GM12891 (cell line): Measurements from ENCODE around the gene C10orf95.

ENCODE experiments used
- POLR2A ChIP-seq: IDR thresholded peaks from 2 replicates; pipeline ENCODE4 v1.6.1; 2011; ENCODE audit warnings: low read depth, low read length, control low read depth
- POLR2AphosphoS5 ChIP-seq: IDR thresholded peaks from 2 replicates; pipeline ENCODE4 v1.6.1; 2011; ENCODE audit warnings: low read depth, low read length, control low read depth

- TF ChIP-seq POLR2A (no peak), POLR2AphosphoS5 (no peak)
Measured at GRCh38 chr10:102493771-102494170, 42.4 kb upstream of the C10orf95 start.
